GM20000 (cell line): Measurements from ENCODE around the gene ACTN3.

Experiments
- DNase-seq: peaks from one replicate; pipeline ENCODE4 v3.0.0; 2012; ENCODE audit warnings: low spot score
- TF ChIP-seq, protein P1 (sequence below): IDR thresholded peaks from 2 replicates; pipeline ENCODE4 v1.5.1; 2012; ENCODE audit warnings: mild to moderate bottlenecking, control low read depth; ENCODE audit errors: extremely low read depth, missing control alignments

ACTN3 gene

DNA sequence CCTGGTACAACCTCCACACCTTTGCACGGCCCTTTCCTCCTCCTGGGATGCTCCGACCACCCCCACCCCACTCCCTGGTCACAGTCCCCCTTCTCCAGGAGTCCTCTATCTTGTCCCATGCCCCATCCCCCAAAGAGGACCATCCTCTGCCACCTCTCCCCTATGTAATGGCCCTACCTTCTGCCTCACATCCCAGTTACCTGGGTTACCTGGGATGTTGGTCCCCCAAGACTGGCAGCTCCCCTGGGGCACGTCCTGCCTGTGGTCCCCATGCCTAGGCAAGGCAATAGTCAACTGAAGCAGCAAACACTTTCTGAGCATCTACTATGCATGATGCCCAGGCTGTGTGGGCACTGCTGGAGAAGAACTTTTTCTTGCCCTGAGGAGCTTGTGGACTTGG, 8.7 kb downstream of the ACTN3 start:
- no peak for DNase-seq
- TF ChIP-seq, protein P1, sequence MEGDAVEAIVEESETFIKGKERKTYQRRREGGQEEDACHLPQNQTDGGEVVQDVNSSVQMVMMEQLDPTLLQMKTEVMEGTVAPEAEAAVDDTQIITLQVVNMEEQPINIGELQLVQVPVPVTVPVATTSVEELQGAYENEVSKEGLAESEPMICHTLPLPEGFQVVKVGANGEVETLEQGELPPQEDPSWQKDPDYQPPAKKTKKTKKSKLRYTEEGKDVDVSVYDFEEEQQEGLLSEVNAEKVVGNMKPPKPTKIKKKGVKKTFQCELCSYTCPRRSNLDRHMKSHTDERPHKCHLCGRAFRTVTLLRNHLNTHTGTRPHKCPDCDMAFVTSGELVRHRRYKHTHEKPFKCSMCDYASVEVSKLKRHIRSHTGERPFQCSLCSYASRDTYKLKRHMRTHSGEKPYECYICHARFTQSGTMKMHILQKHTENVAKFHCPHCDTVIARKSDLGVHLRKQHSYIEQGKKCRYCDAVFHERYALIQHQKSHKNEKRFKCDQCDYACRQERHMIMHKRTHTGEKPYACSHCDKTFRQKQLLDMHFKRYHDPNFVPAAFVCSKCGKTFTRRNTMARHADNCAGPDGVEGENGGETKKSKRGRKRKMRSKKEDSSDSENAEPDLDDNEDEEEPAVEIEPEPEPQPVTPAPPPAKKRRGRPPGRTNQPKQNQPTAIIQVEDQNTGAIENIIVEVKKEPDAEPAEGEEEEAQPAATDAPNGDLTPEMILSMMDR, result no peak

DNA sequence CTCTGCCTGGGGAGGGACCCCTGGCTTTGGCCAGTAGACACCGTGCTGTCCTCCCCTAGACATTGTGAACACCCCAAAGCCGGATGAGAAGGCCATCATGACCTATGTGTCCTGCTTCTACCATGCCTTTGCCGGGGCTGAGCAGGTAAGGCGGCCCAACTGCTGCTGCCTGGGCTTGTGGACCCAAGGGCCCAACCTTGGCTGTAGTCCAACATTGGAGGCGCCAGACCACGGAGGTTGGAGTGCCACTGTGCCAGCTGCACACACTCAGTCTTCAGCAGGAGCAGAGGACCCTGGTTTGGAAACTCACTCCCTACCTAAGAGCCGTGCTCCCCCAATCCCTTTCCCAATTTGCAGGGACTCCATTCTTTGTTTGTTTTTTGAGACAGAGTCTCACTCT, 9.4 kb downstream of the ACTN3 start:
- TF ChIP-seq, protein P1, result no peak
- no peak for DNase-seq

DNA sequence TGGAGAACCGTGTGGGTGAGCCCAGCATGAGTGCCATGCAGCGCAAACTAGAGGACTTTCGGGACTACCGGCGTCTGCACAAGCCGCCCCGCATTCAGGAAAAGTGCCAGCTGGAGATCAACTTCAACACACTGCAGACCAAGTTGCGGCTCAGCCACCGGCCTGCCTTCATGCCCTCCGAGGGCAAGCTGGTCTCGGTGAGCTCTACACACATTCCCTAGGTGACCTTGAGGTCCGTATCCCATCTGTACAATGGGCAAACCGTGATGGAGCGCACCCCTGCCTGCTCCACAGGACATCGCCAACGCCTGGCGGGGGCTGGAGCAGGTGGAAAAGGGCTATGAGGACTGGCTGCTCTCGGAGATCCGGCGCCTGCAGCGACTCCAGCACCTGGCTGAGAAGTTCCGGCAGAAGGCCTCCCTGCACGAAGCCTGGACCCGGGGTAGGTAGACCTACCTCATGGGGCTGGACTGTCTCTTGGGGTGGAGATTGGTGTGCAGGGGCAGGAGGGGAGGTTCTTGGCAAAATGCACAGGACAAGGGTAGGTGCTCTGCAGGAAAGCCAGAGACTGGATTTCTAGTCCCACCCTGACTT, 11.1 kb downstream of the ACTN3 start:
- TF ChIP-seq, protein P1, result no peak
- DNase-seq, result no peak

DNA sequence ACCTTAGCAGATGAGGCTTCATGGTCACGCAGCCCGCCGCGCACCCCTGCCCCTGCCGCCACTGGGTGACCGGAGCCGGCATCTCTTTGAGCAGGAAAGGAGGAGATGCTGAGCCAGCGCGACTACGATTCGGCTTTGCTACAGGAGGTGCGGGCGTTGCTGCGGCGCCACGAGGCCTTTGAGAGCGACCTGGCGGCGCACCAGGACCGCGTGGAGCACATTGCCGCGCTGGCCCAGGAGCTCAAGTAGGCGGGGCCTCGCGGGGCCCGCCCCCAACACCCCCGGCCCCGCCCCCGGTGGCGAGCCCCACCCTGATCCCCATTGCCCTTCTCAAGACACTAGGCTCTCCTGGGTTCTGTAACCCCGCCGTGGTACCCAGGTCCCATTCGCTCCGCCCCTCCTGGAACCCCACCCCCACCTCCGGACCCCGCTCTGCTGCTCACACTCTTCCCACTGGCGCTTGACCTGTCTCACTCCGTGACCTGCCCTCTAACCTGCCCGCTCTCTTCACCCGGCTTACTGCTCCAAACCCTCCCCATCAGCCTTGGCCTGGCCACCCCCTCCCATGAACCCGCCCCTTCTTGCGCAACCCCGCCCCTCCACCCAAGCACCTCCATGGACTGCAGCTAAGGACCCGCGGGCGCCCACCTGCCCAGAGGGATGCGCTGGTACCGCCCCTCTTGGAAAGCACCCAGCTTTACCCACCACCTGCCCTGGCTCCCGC, 12.6 kb downstream of the ACTN3 start:
- no peak for DNase-seq
- TF ChIP-seq, protein P1, result no peak

DNA sequence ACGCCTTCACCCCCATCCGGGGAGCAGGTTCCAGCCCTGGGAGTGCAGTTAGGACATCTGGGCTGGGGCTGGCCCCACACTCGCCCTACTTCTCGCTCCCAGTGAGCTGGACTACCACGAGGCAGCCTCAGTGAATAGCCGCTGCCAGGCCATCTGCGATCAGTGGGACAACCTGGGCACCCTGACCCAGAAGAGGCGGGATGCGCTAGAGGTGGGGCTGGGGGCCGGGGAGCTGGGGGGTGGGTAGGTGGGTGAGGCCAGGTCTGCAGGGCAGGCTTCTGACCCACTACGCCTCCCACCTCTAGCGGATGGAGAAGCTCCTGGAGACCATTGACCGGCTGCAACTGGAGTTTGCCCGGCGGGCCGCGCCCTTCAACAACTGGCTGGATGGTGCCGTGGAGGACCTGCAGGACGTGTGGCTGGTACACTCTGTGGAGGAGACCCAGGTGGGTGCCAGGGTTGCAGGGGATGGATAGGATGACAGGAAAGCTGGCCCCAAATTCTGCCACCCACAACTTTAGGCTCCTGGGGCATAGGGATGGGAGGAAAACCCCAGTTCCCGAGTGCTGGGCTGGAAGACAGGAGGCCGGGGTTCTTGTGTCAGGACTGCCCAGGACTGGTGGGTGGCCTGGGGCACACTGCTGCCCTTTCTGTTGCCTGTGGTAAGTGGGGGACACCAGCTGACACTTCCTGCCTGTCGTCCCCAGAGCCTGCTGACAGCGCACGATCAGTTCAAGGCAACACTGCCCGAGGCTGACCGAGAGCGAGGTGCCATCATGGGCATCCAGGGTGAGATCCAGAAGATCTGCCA, 13.4 kb downstream of the ACTN3 start:
- no peak for DNase-seq
- TF ChIP-seq, protein P1, result no peak

DNA sequence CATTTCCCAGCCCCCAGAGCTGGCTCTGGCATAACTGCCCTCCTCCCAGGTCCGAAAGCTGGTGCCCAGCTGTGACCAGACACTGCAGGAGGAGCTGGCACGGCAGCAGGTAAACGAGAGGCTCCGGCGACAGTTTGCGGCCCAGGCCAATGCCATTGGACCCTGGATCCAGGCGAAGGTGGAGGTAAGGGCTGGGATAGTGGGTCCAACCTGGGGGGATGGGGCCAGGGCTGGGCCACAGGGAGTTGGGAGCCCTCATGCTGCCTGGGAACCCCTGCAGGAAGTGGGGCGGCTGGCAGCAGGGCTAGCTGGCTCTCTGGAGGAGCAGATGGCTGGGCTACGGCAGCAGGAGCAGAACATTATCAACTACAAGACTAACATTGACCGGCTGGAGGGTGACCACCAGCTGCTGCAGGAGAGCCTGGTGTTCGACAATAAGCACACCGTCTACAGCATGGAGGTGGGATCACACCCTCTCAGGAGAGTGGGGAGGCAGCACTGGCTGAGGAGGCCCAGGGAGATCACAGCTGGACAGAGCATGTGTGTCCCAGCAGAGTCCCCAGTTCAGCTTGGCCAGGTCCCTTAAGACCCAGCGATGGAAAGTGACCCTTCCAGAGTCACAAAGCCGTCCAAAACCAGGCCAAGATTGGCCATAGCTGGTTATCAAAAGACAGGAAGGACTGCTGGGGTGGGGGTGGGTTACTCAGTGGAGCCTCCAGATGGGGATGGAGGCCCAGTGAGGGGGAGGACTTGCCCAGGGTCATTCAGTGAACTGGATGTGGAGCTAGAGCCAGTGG, 14.7 kb downstream of the ACTN3 start:
- TF ChIP-seq, protein P1, result no peak
- no peak for DNase-seq
